Coronary artery (tissue), 2 donors: ENCODE measurements around the gene ASTN1.

Experiments used
- DNase-seq: peaks from one replicate; pipeline ENCODE4 v3.0.0-alpha.2; 2017; ENCODE audit warnings: low spot score
- H3K27ac ChIP-seq, 2 donors: fragments of 200-600 bp; sonication (generic); one replicate each; pipeline ENCODE4 v1.5.1; 2016 to 2019
- H3K4me3 ChIP-seq: fragments of 200-600 bp; sonication (generic); 2 replicates; pipeline ENCODE4 v1.5.1; 2016; ENCODE audit warnings: mild to moderate bottlenecking, moderate library complexity
- CTCF ChIP-seq: fragments of 200-600 bp; sonication (generic); IDR thresholded peaks from one replicate; pipeline ENCODE4 v1.5.1; 2019; ENCODE audit warnings: antibody characterized with exemption

Gene ASTN1

GRCh38 chr1:177198243-177198642 lies 33.7 kb upstream of the ASTN1 start:
- DNase-seq: no peak
- Histone ChIP-seq H3K27ac (no peak overlapping the region), H3K4me3 (no peak overlapping the region)
- no peak for TF ChIP-seq CTCF

- no peak for TF ChIP-seq CTCF
- Histone ChIP-seq H3K4me3 (no peak overlapping the region), H3K27ac (no peak overlapping the region)
- DNase-seq: no peak
These were observed 25.9 kb upstream of the ASTN1 start for GRCh38 chr1:177190308-177190970.

GRCh38 chr1:177186639-177187038 lies 22.1 kb upstream of the ASTN1 start:
- DNase-seq: no peak
- no peak for TF ChIP-seq CTCF

GRCh38 chr1:177185209-177185608 lies 20.7 kb upstream of the ASTN1 start:
- H3K27ac ChIP-seq: no peak overlapping the region
- no peak for DNase-seq

More at GRCh38 chr1:177186639-177187038, 22.1 kb upstream of the ASTN1 start:
- Histone ChIP-seq H3K27ac (no peak overlapping the region), H3K4me3 (no peak overlapping the region)

GRCh38 chr1:177183836-177184235 lies 19.3 kb upstream of the ASTN1 start:
- H3K27ac ChIP-seq: no peak overlapping the region
- DNase-seq: no peak
- TF ChIP-seq CTCF: no peak
- H3K4me3 ChIP-seq: no peak overlapping the region

More at GRCh38 chr1:177185209-177185608, 20.7 kb upstream of the ASTN1 start:
- H3K4me3 ChIP-seq: no peak overlapping the region
- no peak for TF ChIP-seq CTCF

GRCh38 chr1:177181631-177182291 lies 17.2 kb upstream of the ASTN1 start:
- DNase-seq: peak; percentile 77
- Histone ChIP-seq H3K27ac (no peak overlapping the region), H3K4me3 (peak overlapping the region; percentile 65)
- peak; percentile 77 for TF ChIP-seq CTCF

- H3K4me3 ChIP-seq: peak overlapping the region; percentile 65
- TF ChIP-seq CTCF: no peak
- H3K27ac ChIP-seq: no peak overlapping the region
- no peak for DNase-seq
These were observed 16.7 kb upstream of the ASTN1 start for GRCh38 chr1:177181280-177181630.
